HepG2 (cell line): ENCODE measurements around the gene PAPSS2. TPM values are rescaled to one million over a fixed set of nuclear protein-coding genes. Genes with fewer than 3 reads are reported as not detected.

Experiments
- ATAC-seq: fragments of 200-7000 bp; cut with Tn5 transposase; 3 replicates; pipeline ENCODE4 v1.9.1; 2020; ENCODE audit warnings: mild to moderate bottlenecking, moderate library complexity
- BruUV-seq: library from RNA; stranded (reverse); fragments of 400-500 nt; replicated peaks from 2 replicates; lab custom pipeline; 2021; lab: Mats Ljungman, UMichigan
- CTCF ChIA-PET: fragments of 300-600 bp; formaldehyde crosslinking; extraction: SDS; loops from one replicate; lab custom pipeline; 2021; ENCODE audit warnings: low total read pairs, inconsistent platforms, low intra/inter-chr PET ratio; lab: Yijun Ruan, JAX
- POLR2A ChIA-PET: fragments of 350-600 bp; sonication (Branson Sonifier 250); formaldehyde crosslinking; loops from one replicate; lab custom pipeline; 2020; ENCODE audit warnings: antibody characterized with exemption, inconsistent platforms; lab: Yijun Ruan, JAX
- DNase-seq: peaks from one replicate; pipeline ENCODE4 v3.0.0-alpha.2; 2015; ENCODE audit warnings: low spot score
- FAIRE-seq: peaks from 3 replicates; lab custom pipeline; 2011; peaks lifted over from hg19 to GRCh38; lab: Jason Lieb, UNC
- H2AFZ ChIP-seq: one replicate; pipeline ENCODE4 v1.6.1; 2011; ENCODE audit warnings: low read length, inconsistent platforms
- H3K27ac ChIP-seq: fragments of 300-600 bp; 3 replicates; pipeline ENCODE4 v1.8.0; 2011; ENCODE audit warnings: mixed run types, mild to moderate bottlenecking, mixed read lengths, low read length, inconsistent platforms; ENCODE audit not compliant: insufficient read depth; ENCODE audit errors: extremely low read length
- H3K27me3 ChIP-seq, 2 experiments: fragments of 200-600 bp in 1 of 2; 2 replicates in 1 of 2; 3 replicates in 1 of 2; pipeline versions ENCODE4 v1.6.0 to v1.8.0; 2011; ENCODE audit warnings: low read length in 2 of 2, mild to moderate bottlenecking in 2 of 2, moderate library complexity in 2 of 2, inconsistent platforms in 1 of 2; ENCODE audit not compliant: insufficient read depth in 2 of 2, control insufficient read depth in 1 of 2
- H3K36me3 ChIP-seq, 2 experiments: fragments of 200-600 bp in 1 of 2; replicated peaks in 1 of 2; 2 replicates in 1 of 2; 3 replicates in 1 of 2; pipeline versions ENCODE4 v1.5.1 to v1.8.0; 2011; ENCODE audit warnings: low read length in 2 of 2, inconsistent platforms in 1 of 2; ENCODE audit not compliant: insufficient read depth in 2 of 2, control insufficient read depth in 1 of 2
- H3K4me1 ChIP-seq: 2 replicates; pipeline ENCODE4 v1.5.1; 2012; ENCODE audit warnings: low read length, inconsistent platforms; ENCODE audit not compliant: insufficient read depth
- H3K4me2 ChIP-seq: 2 replicates; pipeline ENCODE4 v1.6.0; 2011; ENCODE audit warnings: low read depth, low read length, inconsistent platforms
- H3K4me3 ChIP-seq, 3 experiments: fragments of 200-600 bp in 1 of 3; sonication (generic), shearing (Covaris generic) in 1 of 3; replicated peaks in 1 of 3; 2 replicates each; pipeline ENCODE4 v1.5.1; 2011 to 2016; ENCODE audit warnings: low read length in 3 of 3, inconsistent platforms in 2 of 3, low read depth in 2 of 3, mild to moderate bottlenecking in 2 of 3, control low read depth in 1 of 3, mixed read lengths in 1 of 3; ENCODE audit not compliant: insufficient read depth in 1 of 3
- H3K79me2 ChIP-seq: one replicate; pipeline ENCODE4 v1.6.1; 2011; ENCODE audit warnings: low read length, inconsistent platforms; ENCODE audit not compliant: insufficient read depth
- H3K9ac ChIP-seq: 2 replicates; pipeline ENCODE4 v1.6.0; 2011; ENCODE audit warnings: mild to moderate bottlenecking, low read depth, low read length, inconsistent platforms; ENCODE audit not compliant: insufficient read depth
- H3K9me3 ChIP-seq: 2 replicates; pipeline ENCODE4 v1.5.1; 2012; ENCODE audit warnings: mild to moderate bottlenecking, low read length
- H4K20me1 ChIP-seq: 2 replicates; pipeline ENCODE4 v1.6.0; 2011; ENCODE audit warnings: inconsistent platforms, mild to moderate bottlenecking, low read length, moderate library complexity; ENCODE audit not compliant: insufficient read depth
- WGBS: methylation state at CpG from one replicate; pipeline ENCODE4 v1.1.6; 2017; ENCODE audit warnings: low lambda C conversion rate; 5-methylcytosine and 5-hydroxymethylcytosine counted together
- in situ Hi-C: cut with HindIII; loops from 2 replicates; pipeline ENCODE4 v1.10.0; 2017; ENCODE audit warnings: low pct_unique_long_range_greater_than_20kb; ENCODE audit not compliant: extremely low pct_ligation_motif_present
- intact Hi-C: fragments of 100-400 bp; cut with micrococcal nuclease; formaldehyde crosslinking; loops from one replicate; pipeline ENCODE4 v1.10.0; 2022; ENCODE audit not compliant: unreplicated experiment
- polyA plus RNA-seq, 8 experiments: library from polyadenylated mRNA; depleted of rRNA in 3 of 8; stranded (reverse) in 7 of 8; unstranded in 1 of 8; fragments of >200 nt; fragmentation: Illumina TruSeq in 4 of 8; extraction: Trizol in 4 of 8; gene quantifications; 2 replicates each; pipeline versions ENCODE4 v1.2.1 to v1.2.3, GENCODE V29; 2011 to 2016; ENCODE audit warnings: low read depth in 4 of 8, missing spikeins in 1 of 8, mixed read lengths in 1 of 8; ENCODE audit not compliant: insufficient read depth in 1 of 8
- total RNA-seq, 5 experiments: library from RNA; depleted of rRNA; stranded (reverse); fragments of >200 nt; fragmentation: Illumina TruSeq; extraction: Trizol; gene quantifications; 2 replicates each; pipeline ENCODE4 v1.2.3, GENCODE V29; 2016; ENCODE audit warnings: low read depth in 1 of 5
- TF ChIP-seq, protein P1 (sequence below): sonication (generic); formaldehyde crosslinking; IDR thresholded peaks from 2 replicates; pipeline ENCODE4 v1.4.0; 2020; ENCODE audit warnings: missing genetic modification reagents

PAPSS2 gene
- total and polyA plus RNA-seq, 2 of the 13 experiments (the other 11 are each of a cell fraction or from before 2014, with no cell fraction given): 0.11 to 0.12 TPM

DNA sequence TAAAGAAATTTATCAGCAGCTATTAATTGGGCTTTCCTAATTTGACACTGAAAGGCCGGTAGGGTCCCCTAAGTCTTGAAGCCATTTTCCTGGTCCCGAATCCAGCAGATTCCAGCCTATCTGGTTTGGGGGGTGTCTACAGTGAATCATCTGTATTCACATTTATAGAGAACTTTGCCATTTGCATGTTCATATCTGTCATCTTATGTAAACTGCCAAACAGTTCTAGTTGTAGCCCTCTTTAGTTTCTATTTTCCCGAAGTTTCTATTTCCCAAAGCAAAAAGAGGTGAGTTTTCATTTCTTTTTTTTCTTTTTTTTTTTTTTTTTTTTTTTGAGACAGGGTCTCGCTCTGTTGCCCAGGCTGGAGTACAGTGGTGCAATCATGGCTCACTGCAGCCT is 47.6 kb downstream of the PAPSS2 start:
- 29% methylated on average over 4 of the region's 4 CpGs for WGBS
- Histone ChIP-seq H3K36me3 (no peaks in the 10 kb centered on the region), H3K27me3 (peaks cover 0 to 9% of the 10 kb centered on the region in 2 experiments; a peak in 1 of 5 replicates), H3K27ac (no peak overlapping the region), H3K4me1 (peaks cover 11% of the 10 kb centered on the region), H3K79me2 (no peaks in the 10 kb centered on the region), H2AFZ (no peak overlapping the region), H3K4me2 (no peak overlapping the region), H3K4me3 (no peak overlapping the region), H4K20me1 (no peaks in the 10 kb centered on the region), H3K9ac (no peak overlapping the region), H3K9me3 (no peaks in the 10 kb centered on the region)
- no peak for FAIRE-seq
- no peak for DNase-seq
- POLR2A ChIA-PET: no interaction called here
- TF ChIP-seq, protein P1, sequence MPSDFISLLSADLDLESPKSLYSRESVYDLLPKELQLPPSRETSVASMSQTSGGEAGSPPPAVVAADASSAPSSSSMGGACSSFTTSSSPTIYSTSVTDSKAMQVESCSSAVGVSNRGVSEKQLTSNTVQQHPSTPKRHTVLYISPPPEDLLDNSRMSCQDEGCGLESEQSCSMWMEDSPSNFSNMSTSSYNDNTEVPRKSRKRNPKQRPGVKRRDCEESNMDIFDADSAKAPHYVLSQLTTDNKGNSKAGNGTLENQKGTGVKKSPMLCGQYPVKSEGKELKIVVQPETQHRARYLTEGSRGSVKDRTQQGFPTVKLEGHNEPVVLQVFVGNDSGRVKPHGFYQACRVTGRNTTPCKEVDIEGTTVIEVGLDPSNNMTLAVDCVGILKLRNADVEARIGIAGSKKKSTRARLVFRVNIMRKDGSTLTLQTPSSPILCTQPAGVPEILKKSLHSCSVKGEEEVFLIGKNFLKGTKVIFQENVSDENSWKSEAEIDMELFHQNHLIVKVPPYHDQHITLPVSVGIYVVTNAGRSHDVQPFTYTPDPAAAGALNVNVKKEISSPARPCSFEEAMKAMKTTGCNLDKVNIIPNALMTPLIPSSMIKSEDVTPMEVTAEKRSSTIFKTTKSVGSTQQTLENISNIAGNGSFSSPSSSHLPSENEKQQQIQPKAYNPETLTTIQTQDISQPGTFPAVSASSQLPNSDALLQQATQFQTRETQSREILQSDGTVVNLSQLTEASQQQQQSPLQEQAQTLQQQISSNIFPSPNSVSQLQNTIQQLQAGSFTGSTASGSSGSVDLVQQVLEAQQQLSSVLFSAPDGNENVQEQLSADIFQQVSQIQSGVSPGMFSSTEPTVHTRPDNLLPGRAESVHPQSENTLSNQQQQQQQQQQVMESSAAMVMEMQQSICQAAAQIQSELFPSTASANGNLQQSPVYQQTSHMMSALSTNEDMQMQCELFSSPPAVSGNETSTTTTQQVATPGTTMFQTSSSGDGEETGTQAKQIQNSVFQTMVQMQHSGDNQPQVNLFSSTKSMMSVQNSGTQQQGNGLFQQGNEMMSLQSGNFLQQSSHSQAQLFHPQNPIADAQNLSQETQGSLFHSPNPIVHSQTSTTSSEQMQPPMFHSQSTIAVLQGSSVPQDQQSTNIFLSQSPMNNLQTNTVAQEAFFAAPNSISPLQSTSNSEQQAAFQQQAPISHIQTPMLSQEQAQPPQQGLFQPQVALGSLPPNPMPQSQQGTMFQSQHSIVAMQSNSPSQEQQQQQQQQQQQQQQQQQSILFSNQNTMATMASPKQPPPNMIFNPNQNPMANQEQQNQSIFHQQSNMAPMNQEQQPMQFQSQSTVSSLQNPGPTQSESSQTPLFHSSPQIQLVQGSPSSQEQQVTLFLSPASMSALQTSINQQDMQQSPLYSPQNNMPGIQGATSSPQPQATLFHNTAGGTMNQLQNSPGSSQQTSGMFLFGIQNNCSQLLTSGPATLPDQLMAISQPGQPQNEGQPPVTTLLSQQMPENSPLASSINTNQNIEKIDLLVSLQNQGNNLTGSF: no peak
- intact Hi-C loops (no loop called here), in situ Hi-C loops (no loop called here)
- CTCF ChIA-PET: no interaction called here
- no TSS peak for BruUV-seq
- no peak for ATAC-seq
